GM20000 (cell line): ENCODE measurements around the gene GRID2IP.
"Not testable (repeated sequence)": the region's sequence is repeated elsewhere in the genome, so short reads cannot be mapped to it uniquely, and the experiment has no call there.

Experiments
- DNase-seq: peaks from one replicate; pipeline ENCODE4 v3.0.0; 2012; ENCODE audit warnings: low spot score
- TF ChIP-seq, protein P1 (sequence below): IDR thresholded peaks from 2 replicates; pipeline ENCODE4 v1.5.1; 2012; ENCODE audit warnings: mild to moderate bottlenecking, control low read depth; ENCODE audit errors: extremely low read depth, missing control alignments

Gene GRID2IP

DNA sequence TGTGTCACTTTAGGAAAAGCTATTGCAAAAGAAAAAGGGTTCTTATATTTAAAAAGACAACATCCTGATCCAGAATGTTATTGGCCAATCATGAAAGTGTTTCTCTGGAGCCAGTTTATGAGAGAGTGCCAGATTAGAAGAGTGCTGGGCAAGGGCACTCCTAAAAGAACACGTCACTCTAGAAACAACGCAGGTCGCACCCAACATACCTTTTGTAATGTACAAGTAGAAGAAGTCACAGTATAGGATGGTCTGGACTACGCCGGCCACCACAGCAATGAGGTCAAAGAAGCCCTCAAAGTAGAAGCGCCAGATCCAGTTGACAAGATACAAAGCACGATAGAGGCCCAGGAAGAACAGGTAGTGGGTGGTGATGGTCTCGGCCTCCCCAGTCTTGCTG, 85.4 kb downstream of the GRID2IP start:
- DNase-seq: no peak
- TF ChIP-seq, protein P1, sequence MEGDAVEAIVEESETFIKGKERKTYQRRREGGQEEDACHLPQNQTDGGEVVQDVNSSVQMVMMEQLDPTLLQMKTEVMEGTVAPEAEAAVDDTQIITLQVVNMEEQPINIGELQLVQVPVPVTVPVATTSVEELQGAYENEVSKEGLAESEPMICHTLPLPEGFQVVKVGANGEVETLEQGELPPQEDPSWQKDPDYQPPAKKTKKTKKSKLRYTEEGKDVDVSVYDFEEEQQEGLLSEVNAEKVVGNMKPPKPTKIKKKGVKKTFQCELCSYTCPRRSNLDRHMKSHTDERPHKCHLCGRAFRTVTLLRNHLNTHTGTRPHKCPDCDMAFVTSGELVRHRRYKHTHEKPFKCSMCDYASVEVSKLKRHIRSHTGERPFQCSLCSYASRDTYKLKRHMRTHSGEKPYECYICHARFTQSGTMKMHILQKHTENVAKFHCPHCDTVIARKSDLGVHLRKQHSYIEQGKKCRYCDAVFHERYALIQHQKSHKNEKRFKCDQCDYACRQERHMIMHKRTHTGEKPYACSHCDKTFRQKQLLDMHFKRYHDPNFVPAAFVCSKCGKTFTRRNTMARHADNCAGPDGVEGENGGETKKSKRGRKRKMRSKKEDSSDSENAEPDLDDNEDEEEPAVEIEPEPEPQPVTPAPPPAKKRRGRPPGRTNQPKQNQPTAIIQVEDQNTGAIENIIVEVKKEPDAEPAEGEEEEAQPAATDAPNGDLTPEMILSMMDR: no peak

DNA sequence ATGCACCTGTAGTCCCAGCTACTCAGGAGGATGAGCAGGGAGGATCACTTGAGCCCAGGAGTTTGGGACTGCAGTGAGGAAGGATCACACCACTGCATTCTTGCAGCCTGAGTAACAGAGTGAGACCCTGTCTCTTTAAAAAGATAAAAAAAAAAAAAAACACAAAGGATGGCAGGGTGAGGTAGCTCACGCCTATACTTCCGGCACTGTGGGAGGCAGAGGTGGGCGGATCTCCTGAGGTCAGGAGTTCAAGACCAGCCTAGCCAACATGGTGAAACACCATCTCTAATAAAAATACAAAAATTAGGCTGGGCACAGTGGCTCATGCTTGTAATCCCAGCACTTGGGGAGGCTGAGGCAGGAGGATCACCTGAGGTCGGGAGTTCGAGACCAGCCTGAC, 87.7 kb downstream of the GRID2IP start:
- not testable (repeated sequence) for DNase-seq

DNA sequence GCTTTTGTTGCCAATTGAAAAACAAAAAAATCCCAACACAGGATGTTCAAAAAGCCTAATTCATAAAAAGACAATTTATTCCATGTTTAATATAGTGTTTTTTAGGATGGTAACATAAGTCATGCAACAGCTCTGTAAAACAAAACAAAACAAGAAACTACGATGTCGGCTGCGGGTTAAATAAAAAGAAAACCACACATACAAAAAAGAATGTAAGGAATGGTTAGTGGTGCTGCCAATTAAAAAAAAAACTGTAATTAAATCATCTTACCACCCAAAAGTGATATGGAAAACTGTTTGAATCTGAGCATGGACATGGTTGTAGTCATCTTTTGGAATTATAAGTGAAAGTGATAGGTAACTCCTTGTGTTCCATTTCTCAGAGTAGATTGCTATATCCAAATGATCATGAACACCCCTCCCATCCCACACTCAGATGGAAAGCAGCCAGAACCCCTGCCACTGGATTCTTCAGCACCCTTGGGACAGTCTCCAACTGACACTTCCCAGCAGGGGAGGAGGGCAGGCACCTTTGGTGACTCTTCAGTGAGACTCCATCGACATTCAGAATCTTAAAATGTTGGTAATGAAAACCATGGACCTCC, 89.2 kb downstream of the GRID2IP start:
- TF ChIP-seq, protein P1: no peak
- DNase-seq: no peak

DNA sequence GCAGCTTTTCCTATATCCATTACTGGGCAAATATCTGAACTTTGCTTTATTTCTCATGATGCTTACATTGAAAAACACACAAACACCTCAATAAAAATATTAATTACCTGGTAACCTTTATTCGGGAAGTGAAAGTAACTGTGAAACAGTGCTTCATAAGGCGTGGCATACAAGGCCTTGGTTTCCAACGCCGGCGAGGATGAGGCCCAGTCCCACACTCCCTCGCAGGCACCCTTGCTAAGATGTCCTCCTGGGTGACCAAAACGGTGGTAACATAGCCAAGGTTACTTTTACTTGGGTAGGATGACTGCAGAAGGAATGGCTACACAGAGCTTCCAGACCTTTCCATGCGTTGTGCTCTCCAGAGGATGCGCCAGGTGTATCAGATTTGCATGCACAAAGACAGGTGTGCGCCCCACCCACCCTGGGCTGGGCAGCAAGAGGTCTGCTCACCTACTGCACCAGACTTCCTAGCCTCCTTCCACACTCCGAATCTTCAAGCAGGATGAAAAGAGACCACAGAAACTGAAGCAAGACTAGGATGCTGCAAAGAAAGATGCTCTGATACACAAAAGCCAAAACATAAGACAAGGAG, 90.2 kb downstream of the GRID2IP start:
- TF ChIP-seq, protein P1: no peak
- no peak for DNase-seq

DNA sequence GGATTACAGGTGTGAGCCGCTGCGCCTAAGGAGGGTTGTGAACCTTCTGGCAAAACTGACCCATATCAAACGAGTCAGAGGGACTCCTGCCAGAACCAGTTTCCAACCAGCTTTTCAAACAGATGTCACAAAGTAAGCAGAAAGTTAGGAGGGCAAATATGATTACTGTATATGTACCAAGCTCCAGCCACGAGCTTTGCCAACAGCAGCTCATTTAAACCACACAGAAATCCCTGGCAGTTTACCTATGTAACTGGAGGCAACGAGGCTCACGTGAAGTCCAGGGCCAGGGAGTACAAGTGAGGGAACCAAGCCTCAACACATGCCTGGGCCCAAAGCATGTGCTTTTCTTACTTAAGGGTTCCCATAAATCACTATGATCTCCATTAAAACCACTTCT, 91.0 kb downstream of the GRID2IP start:
- TF ChIP-seq, protein P1: no peak
- DNase-seq: no peak

DNA sequence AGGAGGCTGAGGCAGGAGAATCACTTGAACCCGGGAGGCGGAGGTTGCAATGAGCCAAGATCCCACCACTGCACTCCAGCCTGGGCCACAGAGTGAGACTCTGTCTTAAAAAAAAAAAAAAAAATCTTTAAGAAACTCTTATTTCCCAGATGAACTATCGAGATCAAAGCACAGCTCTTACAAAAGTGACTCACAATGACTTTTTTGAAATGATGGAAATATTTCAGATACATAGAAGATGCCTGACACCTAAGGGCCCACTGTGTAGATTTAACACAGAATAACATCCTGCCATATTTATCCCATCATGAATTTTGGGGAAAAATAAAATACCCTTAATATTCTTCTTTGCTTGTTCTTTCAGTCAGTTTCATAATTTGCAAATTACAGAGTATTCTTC, 92.6 kb downstream of the GRID2IP start:
- not testable (repeated sequence) for DNase-seq

DNA sequence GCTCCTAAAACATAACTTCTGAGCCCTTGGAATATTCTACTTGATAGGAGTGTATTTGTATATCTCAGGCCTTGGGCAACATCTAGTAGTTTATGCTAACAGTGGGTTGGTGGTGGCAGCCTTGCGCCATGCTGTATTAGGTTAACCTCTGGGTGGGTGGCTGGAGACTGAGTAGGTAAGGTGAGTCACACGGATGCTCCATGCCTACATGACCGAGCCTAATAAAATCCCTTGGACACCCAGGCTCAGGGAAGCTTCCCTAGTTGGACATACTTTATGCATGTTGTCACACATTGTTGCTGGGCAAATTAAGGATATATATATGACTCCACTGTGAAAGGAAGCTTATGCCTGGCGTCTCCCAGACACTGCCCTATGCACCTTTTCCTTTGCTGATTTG, 97.5 kb downstream of the GRID2IP start:
- DNase-seq: no peak
- TF ChIP-seq, protein P1: no peak

DNA sequence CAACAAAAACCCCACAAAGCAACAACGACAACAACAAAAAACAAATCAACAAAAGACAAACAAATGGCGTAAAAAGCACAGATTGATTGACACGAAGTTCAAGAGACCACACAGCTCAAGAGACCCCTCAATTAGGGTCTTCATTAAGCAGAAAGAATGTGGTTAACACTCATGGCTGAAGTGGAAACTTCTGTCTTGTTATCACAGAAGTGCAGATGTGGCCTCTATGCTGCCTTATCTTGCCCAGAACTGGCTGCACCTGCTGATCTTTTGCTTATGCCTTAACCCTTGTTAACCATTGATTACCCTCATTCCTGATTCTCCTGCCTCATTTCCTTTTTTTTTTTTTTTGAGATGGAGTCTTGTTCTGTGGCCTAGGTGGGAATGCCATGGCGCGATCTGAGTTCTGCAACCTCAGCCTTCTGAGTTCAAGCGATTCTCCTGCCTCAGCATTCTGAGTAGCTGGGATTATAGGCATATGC, 100.0 kb downstream of the GRID2IP start:
- TF ChIP-seq, protein P1: no peak
- no peak for DNase-seq

DNA sequence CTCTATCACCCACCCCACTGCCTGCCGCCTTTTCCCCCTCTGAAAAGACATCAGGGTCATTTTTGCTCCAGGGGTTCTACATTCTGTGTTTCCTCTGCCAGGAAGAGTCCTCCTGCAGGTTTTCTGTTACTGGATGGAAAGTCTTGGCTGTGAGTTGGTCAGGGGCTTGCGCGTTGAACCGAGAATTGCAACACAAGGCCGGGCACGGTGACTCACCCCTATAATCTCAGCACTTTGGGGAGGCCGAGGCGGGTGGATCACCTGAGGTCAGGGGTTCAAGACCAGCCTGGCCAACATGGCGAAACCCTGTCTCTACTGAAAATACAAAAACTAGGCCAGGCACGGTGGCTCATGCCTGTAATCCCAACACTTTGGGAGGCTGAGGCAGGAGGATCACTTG, 100.7 kb downstream of the GRID2IP start:
- not testable (repeated sequence) for DNase-seq

DNA sequence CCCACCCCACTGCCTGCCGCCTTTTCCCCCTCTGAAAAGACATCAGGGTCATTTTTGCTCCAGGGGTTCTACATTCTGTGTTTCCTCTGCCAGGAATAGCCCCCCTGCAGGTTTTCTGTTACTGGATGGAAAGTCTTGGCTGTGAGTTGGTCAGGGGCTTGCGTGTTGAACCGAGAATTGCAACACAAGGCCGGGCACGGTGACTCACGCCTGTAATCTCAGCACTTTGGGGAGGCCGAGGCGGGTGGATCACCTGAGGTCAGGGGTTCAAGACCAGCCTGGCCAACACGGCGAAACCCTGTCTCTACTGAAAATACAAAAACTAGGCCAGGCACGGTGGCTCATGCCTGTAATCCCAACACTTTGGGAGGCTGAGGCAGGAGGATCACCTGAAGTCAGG, 101.4 kb downstream of the GRID2IP start:
- DNase-seq: not testable (repeated sequence)
